ENCODE measurements around the gene SYNJ2.

SYNJ2 gene

GRCh38 chr6:158014505-158015187 is 33.0 kb downstream of the SYNJ2 start:
- H3K27ac ChIP-seq (ENCODE audit: low read length) = no peak overlapping the region
- no peaks in the 10 kb centered on the region for H3K4me1 ChIP-seq (ENCODE audit: low read length)
- no peaks in the 10 kb centered on the region for H3F3A ChIP-seq (ENCODE audit: insufficient read depth, low read length)
- no peak overlapping the region for H2AFZ ChIP-seq (ENCODE audit: low read length)
- no peaks in the 10 kb centered on the region for H3K9me2 ChIP-seq (replicated peaks; ENCODE audit: insufficient read depth, low read length)
- TF ChIP-seq, protein P1, sequence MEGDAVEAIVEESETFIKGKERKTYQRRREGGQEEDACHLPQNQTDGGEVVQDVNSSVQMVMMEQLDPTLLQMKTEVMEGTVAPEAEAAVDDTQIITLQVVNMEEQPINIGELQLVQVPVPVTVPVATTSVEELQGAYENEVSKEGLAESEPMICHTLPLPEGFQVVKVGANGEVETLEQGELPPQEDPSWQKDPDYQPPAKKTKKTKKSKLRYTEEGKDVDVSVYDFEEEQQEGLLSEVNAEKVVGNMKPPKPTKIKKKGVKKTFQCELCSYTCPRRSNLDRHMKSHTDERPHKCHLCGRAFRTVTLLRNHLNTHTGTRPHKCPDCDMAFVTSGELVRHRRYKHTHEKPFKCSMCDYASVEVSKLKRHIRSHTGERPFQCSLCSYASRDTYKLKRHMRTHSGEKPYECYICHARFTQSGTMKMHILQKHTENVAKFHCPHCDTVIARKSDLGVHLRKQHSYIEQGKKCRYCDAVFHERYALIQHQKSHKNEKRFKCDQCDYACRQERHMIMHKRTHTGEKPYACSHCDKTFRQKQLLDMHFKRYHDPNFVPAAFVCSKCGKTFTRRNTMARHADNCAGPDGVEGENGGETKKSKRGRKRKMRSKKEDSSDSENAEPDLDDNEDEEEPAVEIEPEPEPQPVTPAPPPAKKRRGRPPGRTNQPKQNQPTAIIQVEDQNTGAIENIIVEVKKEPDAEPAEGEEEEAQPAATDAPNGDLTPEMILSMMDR (IDR thresholded peaks at IDR 0.05; ENCODE audit: low read length) = no peak
- TF ChIP-seq EZH2 (optimal IDR thresholded peaks at IDR 0.05; ENCODE audit: low read depth, low read length) = no peak
- TF ChIP-seq EZH2phosphoT487 (IDR thresholded peaks at IDR 0.05; ENCODE audit: low read length) = no peak
- DNase-seq = no peak
- no peaks in the 10 kb centered on the region for H3K36me3 ChIP-seq (replicated peaks; ENCODE audit: insufficient read depth, low read length)
- H3K9ac ChIP-seq (ENCODE audit: low read length) = no peak overlapping the region
- H3K4me3 ChIP-seq (ENCODE audit: low read length) = no peak overlapping the region
- H3K79me2 ChIP-seq (ENCODE audit: low read length) = peaks cover 38% of the 10 kb centered on the region
- H3K27me3 ChIP-seq (replicated peaks; ENCODE audit: insufficient read depth, low read length) = no peaks in the 10 kb centered on the region
- no peaks in the 10 kb centered on the region for H4K20me1 ChIP-seq (ENCODE audit: insufficient read depth, low read length)
- H3K9me3 ChIP-seq (replicated peaks; ENCODE audit: insufficient read depth, low read length) = no peaks in the 10 kb centered on the region
- no peak overlapping the region for H3K4me2 ChIP-seq (ENCODE audit: low read depth, low read length)

- no peak overlapping the region for H3K27ac ChIP-seq (ENCODE audit: low read length)
- no peak overlapping the region for H2AFZ ChIP-seq (ENCODE audit: low read length)
- no peak overlapping the region for H3K4me2 ChIP-seq (ENCODE audit: low read depth, low read length)
These were observed 33.5 kb downstream of the SYNJ2 start for GRCh38 chr6:158015188-158015506.

GRCh38 chr6:158016571-158017383 is 35.1 kb downstream of the SYNJ2 start:
- no peaks in the 10 kb centered on the region for H3F3A ChIP-seq (ENCODE audit: insufficient read depth, low read length)
- no peaks in the 10 kb centered on the region for H3K9me3 ChIP-seq (replicated peaks; ENCODE audit: insufficient read depth, low read length)
- H3K9me2 ChIP-seq (replicated peaks; ENCODE audit: insufficient read depth, low read length) = no peaks in the 10 kb centered on the region
- no peak overlapping the region for H3K27ac ChIP-seq (ENCODE audit: low read length)
- no peak for DNase-seq
- no peak overlapping the region for H3K4me2 ChIP-seq (ENCODE audit: low read depth, low read length)
- no peak for TF ChIP-seq EZH2phosphoT487 (IDR thresholded peaks at IDR 0.05; ENCODE audit: low read length)
- TF ChIP-seq, protein P1 (IDR thresholded peaks at IDR 0.05; ENCODE audit: low read length) = no peak
- TF ChIP-seq EZH2 (optimal IDR thresholded peaks at IDR 0.05; ENCODE audit: low read depth, low read length) = no peak
- no peaks in the 10 kb centered on the region for H4K20me1 ChIP-seq (ENCODE audit: insufficient read depth, low read length)
- H3K79me2 ChIP-seq (ENCODE audit: low read length) = peaks cover 33% of the 10 kb centered on the region
- H2AFZ ChIP-seq (ENCODE audit: low read length) = no peak overlapping the region
- H3K27me3 ChIP-seq (replicated peaks; ENCODE audit: insufficient read depth, low read length) = no peaks in the 10 kb centered on the region
- no peaks in the 10 kb centered on the region for H3K4me1 ChIP-seq (ENCODE audit: low read length)
- H3K9ac ChIP-seq (ENCODE audit: low read length) = no peak overlapping the region
- H3K4me3 ChIP-seq (ENCODE audit: low read length) = no peak overlapping the region
- H3K36me3 ChIP-seq (replicated peaks; ENCODE audit: insufficient read depth, low read length) = no peaks in the 10 kb centered on the region

More at GRCh38 chr6:158015188-158015506, 33.5 kb downstream of the SYNJ2 start:
- no peak overlapping the region for H3K4me3 ChIP-seq (ENCODE audit: low read length)
- TF ChIP-seq EZH2 (optimal IDR thresholded peaks at IDR 0.05; ENCODE audit: low read depth, low read length) = no peak
- TF ChIP-seq EZH2phosphoT487 (IDR thresholded peaks at IDR 0.05; ENCODE audit: low read length) = no peak
- TF ChIP-seq, protein P1 (IDR thresholded peaks at IDR 0.05; ENCODE audit: low read length) = no peak
- no peak for DNase-seq
- no peaks in the 10 kb centered on the region for H3K9me3 ChIP-seq (replicated peaks; ENCODE audit: insufficient read depth, low read length)
- no peaks in the 10 kb centered on the region for H3K9me2 ChIP-seq (replicated peaks; ENCODE audit: insufficient read depth, low read length)
- no peaks in the 10 kb centered on the region for H4K20me1 ChIP-seq (ENCODE audit: insufficient read depth, low read length)
- H3K36me3 ChIP-seq (replicated peaks; ENCODE audit: insufficient read depth, low read length) = no peaks in the 10 kb centered on the region
- H3K27me3 ChIP-seq (replicated peaks; ENCODE audit: insufficient read depth, low read length) = no peaks in the 10 kb centered on the region
- H3K79me2 ChIP-seq (ENCODE audit: low read length) = peaks cover 37% of the 10 kb centered on the region
- H3K4me1 ChIP-seq (ENCODE audit: low read length) = no peaks in the 10 kb centered on the region
- H3F3A ChIP-seq (ENCODE audit: insufficient read depth, low read length) = no peaks in the 10 kb centered on the region
- H3K9ac ChIP-seq (ENCODE audit: low read length) = no peak overlapping the region

All from MM.1S (cell line).